Femur (tissue), 1 donor: Measurements from ENCODE around the gene TCEA3.
A peak's percentile ranks its signal among the peaks of the same experiment; 100 is the strongest.

Source experiments
- DNase-seq: peaks from one replicate; pipeline ENCODE4 v3.0.0-alpha.2; 2017

The TCEA3 gene

GRCh38 chr1:23421343-23421742 is 3.2 kb downstream of the TCEA3 start:
- no peak for DNase-seq

GRCh38 chr1:23420778-23421177 is 3.8 kb downstream of the TCEA3 start:
- DNase-seq = no peak

- DNase-seq = no peak
Observed at GRCh38 chr1:23419180-23419579, 5.4 kb downstream of the TCEA3 start.

- DNase-seq = peak; percentile 48
Observed at GRCh38 chr1:23417570-23417969, 7.0 kb downstream of the TCEA3 start.

GRCh38 chr1:23416964-23417363 is 7.6 kb downstream of the TCEA3 start:
- no peak for DNase-seq

- no peak for DNase-seq
Observed at GRCh38 chr1:23408797-23409290, 15.7 kb downstream of the TCEA3 start.

- DNase-seq = no peak
Observed at GRCh38 chr1:23407016-23407630, 17.4 kb downstream of the TCEA3 start.

GRCh38 chr1:23405946-23406345 is 18.6 kb downstream of the TCEA3 start:
- no peak for DNase-seq

DNA sequence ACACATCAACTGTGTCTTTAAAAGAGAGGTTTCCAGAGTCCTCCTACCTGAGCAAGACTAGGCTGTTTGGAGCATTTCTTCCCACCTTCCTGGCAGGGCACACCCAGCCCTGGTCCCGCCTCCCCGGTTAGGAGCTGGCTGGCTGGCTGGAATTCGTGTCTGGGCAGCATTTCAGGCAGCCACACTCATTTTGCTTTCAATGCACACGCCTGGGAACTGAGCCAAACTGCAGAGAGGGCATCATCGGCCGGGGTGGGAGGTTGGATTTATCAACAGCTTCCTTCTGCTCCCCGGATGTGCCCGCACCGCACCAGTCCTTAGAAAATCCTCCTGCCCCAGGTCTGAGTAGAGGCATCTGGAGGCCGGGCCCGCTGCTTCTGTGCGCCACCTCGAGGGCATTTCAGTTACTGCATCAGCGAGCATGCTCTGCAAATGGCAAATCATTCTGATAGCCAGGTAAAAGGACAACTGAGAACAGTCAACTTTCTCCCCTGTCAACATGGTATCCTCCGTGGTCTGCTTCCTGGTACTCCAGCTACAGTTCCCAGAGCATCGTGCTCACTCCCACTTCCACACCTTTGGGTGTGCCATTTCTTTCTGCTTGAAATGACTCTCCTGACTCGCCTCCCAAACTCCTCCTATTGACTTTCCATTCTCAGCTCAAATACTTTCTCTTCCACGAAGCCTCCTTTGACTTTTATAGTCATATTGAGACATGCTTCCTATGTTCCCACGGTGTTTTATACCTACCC is 20.6 kb downstream of the TCEA3 start:
- DNase-seq = peak; percentile 88

- no peak for DNase-seq
Observed at GRCh38 chr1:23403355-23403734, 21.2 kb downstream of the TCEA3 start.

- DNase-seq = no peak
Observed at GRCh38 chr1:23403038-23403336, 21.6 kb downstream of the TCEA3 start.

DNA sequence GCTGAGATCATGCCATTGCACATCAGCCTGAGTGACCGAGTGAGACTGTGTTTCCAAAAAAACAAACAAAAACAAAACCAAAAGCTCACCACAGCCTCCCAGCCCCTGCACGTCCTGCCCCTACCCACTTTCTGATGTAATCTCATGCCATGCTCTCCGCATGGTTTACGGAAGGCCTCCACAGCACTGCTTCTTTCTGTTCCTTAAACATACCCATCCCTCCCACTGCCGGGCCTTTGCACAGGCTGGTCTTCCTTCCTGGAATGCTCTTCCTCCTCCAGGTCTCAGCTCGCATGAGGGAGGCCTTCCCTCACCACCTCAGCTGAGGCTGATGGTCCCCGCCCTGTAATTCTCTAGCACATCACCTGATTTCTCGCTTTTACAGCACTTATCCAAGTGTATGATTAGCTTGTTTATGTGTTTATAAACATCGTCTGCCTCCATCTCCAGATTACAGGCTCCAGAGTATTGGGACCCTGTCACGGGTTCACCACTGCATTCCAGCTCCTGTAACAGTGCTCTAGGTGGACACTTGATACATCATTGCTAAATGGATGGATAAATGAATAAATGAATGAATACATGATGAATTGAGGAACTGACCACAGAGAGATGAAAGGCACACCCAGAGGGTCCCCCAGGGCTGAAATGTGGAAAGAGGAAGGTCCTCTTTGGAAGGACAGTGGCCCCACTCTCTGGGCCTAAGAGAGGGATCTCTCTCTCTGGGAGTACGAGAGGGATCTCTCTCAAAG is 22.1 kb downstream of the TCEA3 start:
- DNase-seq = no peak

DNA sequence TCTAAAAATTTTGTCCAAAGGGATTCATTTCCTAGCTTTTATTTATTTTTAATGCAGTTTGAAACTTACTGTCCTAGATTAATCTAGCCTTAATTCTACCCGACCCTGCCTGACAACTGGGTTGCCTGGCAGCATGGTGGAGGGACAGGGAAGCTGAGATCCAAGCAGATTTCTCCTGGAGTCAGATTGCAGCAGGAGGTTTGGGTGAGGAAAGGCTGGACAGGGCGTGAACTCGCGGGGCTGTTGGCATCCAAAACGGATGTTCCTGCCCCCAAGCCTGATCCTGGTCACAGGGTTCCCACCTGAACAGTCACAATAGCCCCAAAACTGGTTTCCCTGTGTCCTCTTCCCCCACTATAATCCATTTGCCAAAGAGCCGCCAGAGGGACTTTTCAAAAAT is 23.2 kb downstream of the TCEA3 start:
- DNase-seq = no peak

DNA sequence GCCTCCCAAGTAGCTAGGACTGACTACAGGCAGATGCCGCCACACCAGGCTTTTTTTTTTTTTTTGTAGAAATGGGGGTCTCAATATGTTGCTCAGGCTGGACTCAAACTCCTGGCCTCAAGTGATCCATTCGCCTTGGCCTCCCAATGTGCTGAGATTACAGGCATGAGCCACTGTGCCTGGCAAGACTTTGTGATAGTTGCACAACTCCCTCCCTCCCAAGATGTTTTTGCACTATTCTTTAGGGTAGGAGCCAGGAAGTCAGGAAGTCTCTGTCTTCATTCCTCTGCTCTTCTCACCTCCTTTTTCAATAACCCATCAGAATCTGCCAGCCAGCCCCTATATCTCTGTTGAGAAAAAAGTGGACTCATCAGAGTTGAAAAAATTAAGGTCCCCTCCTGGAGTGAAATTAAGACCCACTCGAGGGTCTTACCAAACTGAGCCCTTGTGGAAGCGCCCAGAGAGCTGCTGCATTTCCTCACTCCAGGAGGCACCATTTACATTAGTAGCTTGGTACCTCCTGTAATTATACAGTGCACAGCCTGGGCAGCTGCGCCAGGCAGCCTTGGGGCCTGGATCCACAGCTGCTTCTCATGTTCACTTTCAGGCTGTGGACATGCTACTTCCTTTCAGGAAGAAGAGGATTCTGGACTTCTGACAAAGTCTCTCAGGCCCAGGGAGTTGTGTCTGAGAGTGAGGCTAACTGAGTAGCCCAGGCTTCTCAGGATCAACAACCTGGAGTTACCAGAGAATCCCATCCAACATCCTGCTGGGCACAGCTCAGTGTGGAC is 24.0 kb downstream of the TCEA3 start:
- DNase-seq = no peak

DNA sequence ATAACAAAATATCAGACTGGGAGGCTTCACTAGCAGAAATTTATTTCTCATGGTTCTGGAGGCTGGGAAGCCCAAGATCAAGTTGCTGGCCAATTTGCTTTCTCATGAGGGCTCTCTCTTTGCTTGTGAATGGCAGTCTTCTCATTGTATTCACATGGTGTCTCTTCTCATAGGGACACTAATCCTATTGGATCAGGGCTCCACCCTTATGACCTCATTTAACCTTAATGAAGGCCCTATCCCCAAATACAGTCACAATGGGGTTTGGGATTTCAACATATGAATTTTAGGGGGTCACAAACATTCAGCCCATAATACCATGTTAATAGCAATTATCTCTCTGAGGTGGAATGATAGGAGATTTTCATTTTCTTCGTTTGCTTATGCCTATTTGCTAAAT is 25.3 kb downstream of the TCEA3 start:
- no peak for DNase-seq

- DNase-seq = no peak
Observed at GRCh38 chr1:23397908-23398307, 26.6 kb downstream of the TCEA3 start.

GRCh38 chr1:23396380-23396779 is 28.2 kb downstream of the TCEA3 start:
- no peak for DNase-seq

DNA sequence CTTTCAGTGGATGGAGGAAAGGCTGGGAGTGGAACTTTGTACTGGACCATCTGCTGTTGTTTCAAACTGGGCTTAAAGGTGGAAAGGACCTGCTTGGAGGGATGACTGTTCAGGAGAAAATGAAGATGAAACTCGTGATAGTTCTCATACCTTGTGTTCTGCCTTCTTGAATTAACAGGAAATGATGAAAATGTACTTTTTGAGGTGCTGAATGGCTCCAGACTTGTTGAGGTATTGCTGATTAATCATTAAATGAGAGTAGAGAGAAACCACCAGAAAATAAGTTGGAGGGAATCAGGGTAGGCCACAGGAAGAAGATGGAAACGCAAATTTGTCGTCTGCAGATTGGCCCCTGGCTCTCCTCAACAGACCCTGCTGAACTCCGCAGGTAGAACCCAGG is 28.7 kb downstream of the TCEA3 start:
- DNase-seq = no peak

- DNase-seq = peak; percentile 55
Observed at GRCh38 chr1:23395154-23395724, 29.3 kb downstream of the TCEA3 start.

- peak; percentile 92 for DNase-seq
Observed at GRCh38 chr1:23394684-23395083, 29.9 kb downstream of the TCEA3 start.

DNA sequence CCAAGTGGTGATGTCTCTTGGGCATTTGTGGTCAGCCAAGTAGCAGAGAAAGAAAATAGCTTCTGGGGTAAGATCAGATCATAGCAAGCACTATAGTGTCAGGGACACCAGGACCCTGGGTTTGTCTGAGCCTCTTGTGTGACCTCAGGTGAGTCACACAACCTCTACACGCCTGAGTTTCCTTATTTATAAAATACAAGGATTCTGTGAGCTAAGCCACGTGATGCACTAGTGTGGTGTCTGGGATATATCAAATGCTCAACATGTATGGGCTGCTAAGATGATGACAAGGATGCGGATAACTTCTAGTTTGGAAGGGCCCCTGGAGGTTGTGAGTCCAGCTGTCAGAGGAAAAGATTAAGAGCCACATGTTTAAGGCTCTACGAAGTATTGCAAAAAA is 30.4 kb downstream of the TCEA3 start:
- DNase-seq = no peak

GRCh38 chr1:23393706-23394105 is 30.8 kb downstream of the TCEA3 start:
- no peak for DNase-seq
